Breast epithelium (tissue), 4 donors: ENCODE results near the gene ITPKB. TPM values are rescaled to one million over a fixed set of nuclear protein-coding genes. Genes with fewer than 3 reads are reported as not detected.

Source experiments
- DNase-seq, 2 donors: peaks; one replicate each; pipeline ENCODE4 v3.0.0-alpha.2; 2019; ENCODE audit warnings: low spot score in 2 of 2
- H3K27ac ChIP-seq, 2 donors: fragments of 200-600 bp; sonication (generic) in 1 of 2; one replicate each; pipeline ENCODE4 v1.5.1; 2016 to 2019; ENCODE audit warnings: mild to moderate bottlenecking in 1 of 2
- H3K27me3 ChIP-seq, 2 donors: fragments of 200-600 bp; sonication (generic) in 1 of 2; one replicate each; pipeline versions ENCODE4 v1.5.1 to v1.6.0; 2017 to 2019; ENCODE audit warnings: control low read depth in 1 of 2, mild to moderate bottlenecking in 1 of 2
- H3K36me3 ChIP-seq: fragments of 200-600 bp; one replicate; pipeline ENCODE4 v1.5.1; 2019
- H3K4me1 ChIP-seq, 2 donors: fragments of 200-600 bp; sonication (generic); one replicate each; pipeline ENCODE4 v1.5.1; 2016 to 2019; ENCODE audit warnings: control low read depth in 1 of 2
- H3K4me3 ChIP-seq, 3 donors: fragments of 200-600 bp; sonication (generic); 1 replicate in 2 of 3; 2 replicates in 1 of 3; pipeline ENCODE4 v1.5.1; 2016 to 2019; ENCODE audit warnings: mild to moderate bottlenecking in 3 of 3, moderate library complexity in 2 of 3
- H3K9me3 ChIP-seq, 2 donors: fragments of 200-600 bp; sonication (generic) in 1 of 2; one replicate each; pipeline ENCODE4 v1.5.1; 2016 to 2019; ENCODE audit warnings: control low read depth in 1 of 2
- POLR2A ChIP-seq: fragments of 450-650 bp; IDR thresholded peaks from one replicate; pipeline ENCODE4 v1.6.1; 2016; ENCODE audit warnings: antibody characterized with exemption, mild to moderate bottlenecking, moderate library complexity
- POLR2AphosphoS5 ChIP-seq, 3 donors: sonication (generic); formaldehyde crosslinking; IDR thresholded peaks; one replicate each; pipeline ENCODE4 v1.6.1; 2017; ENCODE audit warnings: antibody characterized with exemption in 3 of 3
- intact Hi-C: fragments of 100-400 bp; cut with DNase I; formaldehyde crosslinking; loops from one replicate; pipeline ENCODE4 v1.15.1; 2023; ENCODE audit warnings: low total_unique reads
- total RNA-seq, 3 donors: library from RNA; depleted of rRNA; stranded (reverse); fragments of >200 nt; gene quantifications; one replicate each; pipeline ENCODE4 v1.1.0, GENCODE V29; 2016
- TF ChIP-seq, protein P1 (sequence below), 3 donors: fragments of 450-650 bp; IDR thresholded peaks; one replicate each; pipeline ENCODE4 v1.5.1; 2016 to 2017; ENCODE audit warnings: antibody characterized with exemption in 3 of 3, mild to moderate bottlenecking in 3 of 3, moderate library complexity in 3 of 3

Gene ITPKB
- total RNA-seq, 3 donors from 2014 or later = 24.0 to 37.6 (median 25.6) TPM

DNA sequence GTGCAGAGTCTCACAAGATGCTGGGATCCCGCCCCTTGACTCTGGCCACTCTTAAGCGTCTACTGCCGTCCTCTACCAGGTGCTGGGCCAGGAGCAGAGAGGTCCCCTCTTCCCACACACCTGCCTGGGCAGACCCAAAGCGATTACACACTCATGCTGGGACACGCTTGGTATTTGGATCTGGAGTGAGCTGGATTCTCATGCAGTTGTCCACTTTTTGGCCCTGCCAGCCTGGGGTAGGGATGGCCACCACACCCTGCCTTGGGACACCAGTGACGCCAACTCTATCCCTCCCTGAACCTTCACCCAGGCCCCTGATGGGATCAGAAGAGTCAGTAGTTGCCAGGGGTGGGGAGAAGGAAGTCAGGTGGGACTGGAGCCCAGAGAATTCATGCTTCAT, 28.6 kb downstream of the ITPKB start:
- Histone ChIP-seq H3K9me3 (no peaks in the 10 kb centered on the region), H3K36me3 (no peaks in the 10 kb centered on the region), H3K27me3 (no peaks in the 10 kb centered on the region), H3K4me3 (no peak overlapping the region), H3K27ac (peak overlapping the region; percentile 0 to 49), H3K4me1 (peaks cover 0 to 8% of the 10 kb centered on the region in 2 donors)
- intact Hi-C loops = no loop called here
- peak in 1 of 2 donors; percentile 44 for DNase-seq
- TF ChIP-seq POLR2AphosphoS5 (IDR thresholded peaks at IDR 0.05) (no peak), POLR2A (no peak)
- TF ChIP-seq, protein P1, sequence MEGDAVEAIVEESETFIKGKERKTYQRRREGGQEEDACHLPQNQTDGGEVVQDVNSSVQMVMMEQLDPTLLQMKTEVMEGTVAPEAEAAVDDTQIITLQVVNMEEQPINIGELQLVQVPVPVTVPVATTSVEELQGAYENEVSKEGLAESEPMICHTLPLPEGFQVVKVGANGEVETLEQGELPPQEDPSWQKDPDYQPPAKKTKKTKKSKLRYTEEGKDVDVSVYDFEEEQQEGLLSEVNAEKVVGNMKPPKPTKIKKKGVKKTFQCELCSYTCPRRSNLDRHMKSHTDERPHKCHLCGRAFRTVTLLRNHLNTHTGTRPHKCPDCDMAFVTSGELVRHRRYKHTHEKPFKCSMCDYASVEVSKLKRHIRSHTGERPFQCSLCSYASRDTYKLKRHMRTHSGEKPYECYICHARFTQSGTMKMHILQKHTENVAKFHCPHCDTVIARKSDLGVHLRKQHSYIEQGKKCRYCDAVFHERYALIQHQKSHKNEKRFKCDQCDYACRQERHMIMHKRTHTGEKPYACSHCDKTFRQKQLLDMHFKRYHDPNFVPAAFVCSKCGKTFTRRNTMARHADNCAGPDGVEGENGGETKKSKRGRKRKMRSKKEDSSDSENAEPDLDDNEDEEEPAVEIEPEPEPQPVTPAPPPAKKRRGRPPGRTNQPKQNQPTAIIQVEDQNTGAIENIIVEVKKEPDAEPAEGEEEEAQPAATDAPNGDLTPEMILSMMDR (IDR thresholded peaks at IDR 0.05) = no peak

DNA sequence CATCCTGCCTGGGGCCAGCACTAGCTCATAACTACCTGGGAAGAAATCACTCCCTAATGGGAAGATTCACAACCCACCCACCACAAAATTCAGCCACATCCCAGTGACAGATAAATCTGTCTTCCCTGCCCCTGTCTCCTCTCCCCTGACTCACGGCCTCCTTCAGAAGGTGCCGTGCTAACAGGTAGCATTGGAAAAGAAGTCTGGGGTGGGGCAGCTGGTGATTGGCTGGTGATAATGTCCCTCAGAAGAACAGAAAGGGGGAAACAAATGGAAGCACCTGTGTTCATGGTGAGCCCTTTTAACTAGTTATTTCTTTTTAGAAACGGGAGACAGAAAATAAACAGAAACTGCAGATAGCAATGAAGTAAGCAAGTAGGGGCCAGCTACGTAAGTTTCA, 29.1 kb downstream of the ITPKB start:
- no peaks in the 10 kb centered on the region for H3K36me3 ChIP-seq
- peak overlapping the region; percentile 1 to 82 for H3K27ac ChIP-seq
- no peak for DNase-seq
- no peak overlapping the region for H3K4me3 ChIP-seq
- H3K4me1 ChIP-seq = peaks cover 0 to 8% of the 10 kb centered on the region in 2 donors
- H3K9me3 ChIP-seq = no peaks in the 10 kb centered on the region
- no peaks in the 10 kb centered on the region for H3K27me3 ChIP-seq
- intact Hi-C loops = no loop called here
- no peak for TF ChIP-seq POLR2AphosphoS5 (IDR thresholded peaks at IDR 0.05)
- TF ChIP-seq POLR2A = no peak
- TF ChIP-seq, protein P1 (IDR thresholded peaks at IDR 0.05) = no peak

DNA sequence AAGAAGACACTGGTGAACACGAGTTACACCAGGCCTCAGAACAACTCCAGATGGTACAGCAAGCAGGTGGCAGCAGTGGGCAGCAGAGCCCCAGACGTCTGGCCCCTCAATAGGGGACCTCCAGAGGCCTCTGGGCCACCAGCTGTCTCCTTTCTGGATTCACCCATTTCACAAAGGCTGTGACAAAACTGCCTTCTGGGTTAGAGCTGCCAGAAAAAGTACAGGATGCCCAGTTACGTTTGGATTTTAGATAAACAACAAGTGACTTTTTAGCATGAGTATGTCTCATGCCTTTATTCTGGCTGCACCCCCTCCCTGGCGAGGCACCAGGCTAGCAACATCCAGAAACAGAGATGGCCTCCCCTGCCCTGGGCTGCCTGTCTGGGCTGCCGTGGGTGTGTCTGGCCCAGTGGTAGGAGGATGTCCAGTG, 30.1 kb downstream of the ITPKB start:
- DNase-seq = no peak
- Histone ChIP-seq H3K9me3 (no peaks in the 10 kb centered on the region), H3K4me3 (no peak overlapping the region), H3K27ac (peak overlapping the region; percentile 0 to 82), H3K36me3 (no peaks in the 10 kb centered on the region), H3K4me1 (peaks cover 0 to 8% of the 10 kb centered on the region in 2 donors), H3K27me3 (no peaks in the 10 kb centered on the region)
- intact Hi-C loops = no loop called here
- TF ChIP-seq, protein P1 (IDR thresholded peaks at IDR 0.05) = no peak
- TF ChIP-seq POLR2AphosphoS5 (IDR thresholded peaks at IDR 0.05) (no peak), POLR2A (no peak)

DNA sequence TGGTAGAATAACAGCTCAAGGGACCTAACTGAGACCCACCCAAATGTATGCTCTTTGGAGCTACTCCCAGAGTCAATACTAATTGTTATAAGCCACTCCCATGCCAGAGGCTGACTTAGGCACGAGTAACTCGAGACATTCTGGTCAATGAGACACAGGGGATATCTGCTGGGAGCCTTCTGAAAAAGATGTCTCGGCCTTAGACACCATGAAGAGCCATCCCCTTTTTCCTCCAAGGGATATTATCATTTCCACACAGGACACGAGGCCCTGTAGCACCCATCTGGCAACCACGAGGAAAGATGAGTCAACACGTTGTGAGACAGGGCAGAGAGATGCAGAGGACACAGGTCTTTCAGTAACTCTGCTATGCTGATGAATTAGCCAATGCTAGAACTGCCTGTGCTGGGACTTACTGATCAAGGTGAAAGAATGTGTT, 30.7 kb downstream of the ITPKB start:
- intact Hi-C loops = no loop called here
- no peaks in the 10 kb centered on the region for H3K9me3 ChIP-seq
- H3K4me3 ChIP-seq = no peak overlapping the region
- no peaks in the 10 kb centered on the region for H3K27me3 ChIP-seq
- DNase-seq = no peak
- H3K27ac ChIP-seq = peak overlapping the region; percentile 0 to 82
- peaks cover 0 to 8% of the 10 kb centered on the region in 2 donors for H3K4me1 ChIP-seq
- TF ChIP-seq, protein P1 (IDR thresholded peaks at IDR 0.05) = no peak
- peak in 1 of 3 donors; percentile 84 for TF ChIP-seq POLR2AphosphoS5 (IDR thresholded peaks at IDR 0.05)
- H3K36me3 ChIP-seq = no peaks in the 10 kb centered on the region

DNA sequence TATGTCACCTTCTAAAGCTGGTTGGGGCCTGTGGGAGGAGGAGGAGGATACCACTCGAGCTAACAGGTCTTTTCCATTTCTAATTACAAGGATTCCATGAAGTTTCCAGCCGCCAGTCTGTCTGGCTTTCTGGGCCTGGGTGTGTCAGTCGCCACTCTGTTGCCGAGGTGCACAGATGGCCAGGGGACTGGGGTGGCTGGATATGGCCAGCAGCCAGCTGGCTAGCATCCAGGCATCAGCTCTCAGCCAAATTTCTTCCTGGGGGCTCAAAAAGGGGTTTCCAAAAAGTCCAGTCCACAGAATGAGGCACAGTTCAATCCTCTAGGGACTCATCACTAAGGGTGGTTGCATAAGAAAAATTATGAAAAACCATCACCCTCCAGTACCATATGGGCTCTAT, 32.4 kb downstream of the ITPKB start:
- Histone ChIP-seq H3K4me1 (peaks cover 7 to 17% of the 10 kb centered on the region in 2 donors), H3K27ac (peak overlapping the region in 1 of 2 donors; percentile 54), H3K36me3 (no peaks in the 10 kb centered on the region), H3K27me3 (no peaks in the 10 kb centered on the region), H3K9me3 (no peaks in the 10 kb centered on the region), H3K4me3 (no peak overlapping the region)
- DNase-seq = no peak
- TF ChIP-seq POLR2AphosphoS5 (IDR thresholded peaks at IDR 0.05) = no peak
- TF ChIP-seq, protein P1 (IDR thresholded peaks at IDR 0.05) = no peak
- TF ChIP-seq POLR2A = no peak
- intact Hi-C loops = no loop called here
